COR-L47 (cell line): ENCODE results near the gene EFNA5.

ENCODE experiments used
- DNase-seq: peaks from one replicate; lab custom pipeline; 2025; lab: John Stamatoyannopoulos, UW

EFNA5 gene

GRCh38 chr5:107425541-107426031 lies 245.2 kb downstream of the EFNA5 start:
- DNase-seq = no peak

DNA sequence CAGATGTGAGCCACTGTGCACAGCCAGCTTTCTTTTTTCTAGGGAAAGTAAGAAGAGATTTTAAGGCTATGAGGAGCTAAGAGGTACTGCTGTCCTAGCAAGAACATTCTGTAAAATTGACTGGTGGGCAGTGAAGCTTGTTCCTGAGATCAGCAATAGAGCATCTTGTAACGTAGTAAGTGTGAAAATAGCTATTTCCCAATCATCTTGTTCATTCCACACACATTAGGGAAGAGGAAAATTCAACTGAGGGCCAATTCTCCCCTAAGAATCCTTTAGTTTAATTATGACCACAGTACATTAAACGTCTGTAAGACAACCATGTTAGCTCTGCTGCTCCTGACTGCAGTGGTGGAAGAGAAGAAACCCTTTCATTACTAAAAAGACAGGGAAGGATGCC lies 246.2 kb downstream of the EFNA5 start:
- no peak for DNase-seq

- no peak for DNase-seq
These were observed 248.2 kb downstream of the EFNA5 start for GRCh38 chr5:107422494-107422893.

DNA sequence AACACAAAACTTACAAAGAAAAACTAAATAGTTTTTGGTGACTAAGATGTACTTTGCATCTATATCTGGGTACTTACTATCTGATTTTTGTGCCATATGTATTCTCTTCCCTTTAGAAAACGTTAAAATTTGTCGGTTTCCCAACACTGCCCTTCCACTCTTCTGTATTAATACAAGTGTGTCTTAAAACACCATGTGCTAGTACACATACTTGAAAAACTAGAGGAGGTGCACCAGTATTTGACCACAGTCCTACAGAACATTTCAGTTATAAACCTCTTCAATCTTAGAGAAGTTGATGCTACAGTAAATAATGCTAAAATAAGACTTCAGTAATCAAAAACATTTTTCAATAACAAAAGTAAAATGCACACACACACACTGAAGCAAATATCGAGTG lies 251.2 kb downstream of the EFNA5 start:
- DNase-seq = no peak

GRCh38 chr5:107418902-107419301 lies 251.8 kb downstream of the EFNA5 start:
- DNase-seq = no peak

DNA sequence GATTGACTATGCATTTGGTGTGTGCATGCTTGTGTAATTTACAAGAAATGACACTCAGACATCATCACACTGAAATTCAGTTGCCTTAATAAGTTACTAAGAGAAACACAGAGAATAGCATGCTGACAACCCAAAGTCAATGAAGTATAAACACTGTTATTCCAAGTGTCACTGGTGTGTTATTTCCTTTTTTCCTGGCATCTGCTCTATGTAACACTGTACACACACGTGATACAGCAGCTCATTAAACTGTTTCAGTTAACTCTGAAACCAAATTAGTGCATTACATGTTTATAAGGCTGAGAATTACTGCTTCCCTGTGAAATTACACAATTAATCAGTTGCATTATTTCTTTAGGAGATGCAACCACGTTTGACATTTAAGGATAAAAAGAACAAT lies 252.7 kb downstream of the EFNA5 start:
- DNase-seq = no peak

DNA sequence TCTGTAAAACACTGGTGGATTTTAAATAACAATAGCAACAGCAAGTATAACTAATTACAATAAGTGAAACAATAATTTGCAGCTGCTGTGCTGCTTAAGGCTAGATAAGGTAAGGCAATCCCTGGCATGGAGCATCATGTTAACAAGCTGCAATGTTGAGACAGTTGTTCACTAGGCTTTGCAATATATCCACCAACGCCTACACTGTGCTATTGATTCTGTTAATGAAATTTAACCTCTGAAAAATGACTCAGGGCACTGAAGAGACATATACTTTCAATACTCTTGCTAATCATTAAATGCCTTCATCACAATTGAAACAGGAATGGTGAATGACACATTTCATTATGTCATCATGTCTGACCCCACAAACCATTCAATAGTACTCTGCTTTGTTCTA lies 255.0 kb downstream of the EFNA5 start:
- no peak for DNase-seq

- no peak for DNase-seq
These were observed 255.9 kb downstream of the EFNA5 start for GRCh38 chr5:107414802-107415201.

- DNase-seq = no peak
These were observed 257.0 kb downstream of the EFNA5 start for GRCh38 chr5:107413754-107414153.

- no peak for DNase-seq
These were observed 262.2 kb downstream of the EFNA5 start for GRCh38 chr5:107408564-107408963.

- no peak for DNase-seq
These were observed 262.9 kb downstream of the EFNA5 start for GRCh38 chr5:107407713-107408298.

DNA sequence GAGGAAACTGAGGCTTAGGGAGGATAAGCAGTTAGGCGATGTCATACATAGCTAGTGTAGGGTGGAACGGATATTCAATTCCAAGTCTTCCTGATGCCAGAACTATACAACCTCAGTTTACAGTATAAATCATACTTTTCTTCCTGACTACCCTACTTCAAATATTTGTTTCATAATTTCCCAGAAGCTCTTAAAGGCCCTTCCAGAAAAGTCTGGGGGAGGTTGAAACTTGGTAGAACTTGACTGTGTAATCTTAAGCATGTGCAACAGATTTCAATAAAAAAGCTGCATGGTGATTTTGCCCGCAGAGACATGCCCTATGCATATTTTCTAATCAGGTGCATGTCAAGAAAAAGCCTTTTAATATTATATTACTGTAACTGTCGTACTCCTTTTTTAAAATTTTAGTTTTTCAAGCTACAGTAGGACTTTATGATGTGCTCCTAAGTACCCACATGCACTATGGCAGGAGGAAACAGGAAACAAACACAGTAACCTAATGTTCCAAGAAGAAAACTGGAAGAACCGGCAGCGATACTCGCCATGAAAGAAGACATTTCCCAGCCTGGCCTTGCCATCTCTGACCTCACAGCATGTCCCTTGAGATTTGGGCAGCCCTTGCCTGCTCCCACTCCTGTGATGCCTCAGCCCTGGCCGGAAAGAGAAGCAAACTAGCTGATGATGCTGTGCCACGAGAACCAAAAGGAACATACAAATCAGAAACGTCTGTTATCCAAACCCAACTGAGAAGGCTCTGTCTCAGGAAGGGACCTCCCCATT lies 266.0 kb downstream of the EFNA5 start:
- no peak for DNase-seq

DNA sequence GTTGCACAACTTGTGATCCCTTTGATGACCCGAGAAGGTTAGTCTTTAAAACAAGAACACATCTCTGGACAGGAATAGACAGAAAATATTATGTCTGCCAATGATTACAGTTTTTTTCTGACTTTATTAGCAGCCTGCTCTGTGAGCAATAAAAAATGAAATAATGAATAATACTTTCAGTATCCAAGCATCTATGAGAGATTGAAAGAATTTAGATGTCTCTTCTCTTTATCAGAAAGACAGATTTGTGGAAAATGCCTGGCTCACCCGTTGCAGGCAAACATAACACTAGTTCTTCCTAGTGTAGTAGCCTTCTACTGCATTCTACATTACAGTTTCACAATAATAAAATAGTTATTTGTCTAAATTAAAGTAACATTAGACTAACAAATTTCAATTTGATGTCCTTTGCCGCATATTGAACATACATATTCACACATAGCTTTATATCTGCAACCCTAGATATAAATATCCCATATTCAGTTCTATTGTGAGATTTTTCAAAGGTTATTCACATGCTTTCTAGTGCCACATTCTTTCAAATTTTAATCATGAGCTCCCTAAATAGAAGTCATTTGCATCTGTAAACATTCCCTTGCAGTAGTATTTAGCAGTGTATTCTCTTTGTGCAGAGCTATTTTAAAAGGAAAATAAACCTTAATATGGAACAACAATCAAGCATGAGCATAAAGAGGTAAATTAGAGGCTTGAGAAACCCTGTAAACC lies 267.3 kb downstream of the EFNA5 start:
- DNase-seq = no peak

DNA sequence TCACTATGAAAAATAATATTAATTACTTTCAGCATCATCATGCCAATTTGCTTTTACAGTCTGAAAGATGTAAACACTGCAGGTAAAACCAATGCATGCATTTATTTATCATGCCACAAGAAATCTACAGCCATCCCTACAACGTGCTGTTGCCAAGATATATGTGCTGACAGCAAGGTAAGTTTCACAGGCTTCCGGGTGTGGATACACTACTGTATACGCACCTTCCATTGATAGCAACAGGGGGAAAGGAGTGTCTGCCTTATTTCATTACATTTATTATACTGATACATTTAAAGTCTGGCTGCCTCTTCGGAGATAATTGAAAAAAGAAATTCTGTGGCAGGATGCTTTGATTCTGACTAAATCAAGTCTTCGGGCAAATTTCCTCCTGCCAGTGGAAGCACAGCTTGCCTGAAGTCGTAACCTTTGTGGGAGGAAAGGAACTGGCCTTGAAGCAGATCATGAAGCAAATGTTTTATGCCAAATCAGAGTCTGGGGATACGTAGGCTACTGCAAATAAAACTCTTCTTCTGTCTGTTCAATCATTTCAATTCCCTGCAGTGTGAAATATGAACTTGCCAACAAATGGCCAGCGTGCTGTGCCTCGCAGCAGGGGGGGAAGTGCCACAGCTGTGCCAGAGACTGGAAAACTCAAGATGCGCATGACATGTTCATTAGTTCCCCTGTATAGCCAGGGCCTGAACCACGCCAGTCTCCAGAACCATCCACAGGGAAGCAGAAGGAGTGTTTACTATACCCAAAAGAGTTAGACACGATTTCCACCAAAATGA lies 268.1 kb downstream of the EFNA5 start:
- peak; percentile 80 for DNase-seq

DNA sequence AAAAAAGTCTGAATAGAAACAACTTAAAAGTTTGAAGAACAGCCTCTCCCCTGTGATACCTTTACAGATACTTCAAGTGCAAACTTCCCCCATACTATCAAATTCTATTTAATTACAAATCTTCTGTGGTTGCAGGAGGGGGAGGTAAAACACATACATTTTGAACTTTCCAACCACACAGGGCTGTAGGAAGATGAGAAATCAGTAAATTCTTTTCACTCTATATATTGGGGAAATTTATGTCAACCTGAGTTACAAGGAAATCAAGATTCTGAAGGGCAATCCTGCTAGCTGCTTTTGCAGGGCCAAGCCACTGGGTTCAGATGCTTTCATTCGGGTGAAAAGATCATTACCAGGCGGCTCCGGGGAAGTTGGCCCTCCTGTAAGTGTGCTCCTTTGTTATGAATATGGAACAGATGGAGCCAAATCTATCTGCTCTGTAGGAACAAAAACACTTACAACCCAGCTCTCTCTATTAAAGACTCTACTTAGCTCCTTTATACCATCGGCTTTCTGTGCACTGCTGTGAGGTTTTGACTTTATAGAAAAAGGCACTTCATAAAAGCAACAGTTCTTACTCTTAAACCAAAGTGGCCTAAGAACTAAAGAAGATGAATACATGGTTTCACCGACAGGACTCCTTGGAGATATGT lies 269.1 kb downstream of the EFNA5 start:
- no peak for DNase-seq

DNA sequence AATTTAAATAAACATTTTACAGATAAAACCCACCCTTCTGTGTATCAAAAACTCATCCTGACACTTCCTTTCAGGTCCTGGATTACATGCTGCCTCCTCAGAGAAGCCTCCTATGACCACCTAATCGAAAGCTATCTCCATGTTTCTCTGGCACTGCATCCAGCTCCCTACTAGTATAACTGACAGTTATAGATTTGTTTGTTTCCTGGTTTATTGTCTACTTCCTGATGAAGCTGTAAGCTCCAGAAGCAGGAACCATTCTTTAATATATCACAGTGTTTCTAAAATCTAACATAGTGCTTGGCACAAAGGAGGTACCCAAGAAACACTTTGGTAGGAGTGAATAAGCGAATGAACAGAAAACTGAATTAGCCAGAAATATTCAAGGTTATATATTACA lies 270.4 kb downstream of the EFNA5 start:
- DNase-seq = no peak

- DNase-seq = no peak
These were observed 272.0 kb downstream of the EFNA5 start for GRCh38 chr5:107398703-107399102.

DNA sequence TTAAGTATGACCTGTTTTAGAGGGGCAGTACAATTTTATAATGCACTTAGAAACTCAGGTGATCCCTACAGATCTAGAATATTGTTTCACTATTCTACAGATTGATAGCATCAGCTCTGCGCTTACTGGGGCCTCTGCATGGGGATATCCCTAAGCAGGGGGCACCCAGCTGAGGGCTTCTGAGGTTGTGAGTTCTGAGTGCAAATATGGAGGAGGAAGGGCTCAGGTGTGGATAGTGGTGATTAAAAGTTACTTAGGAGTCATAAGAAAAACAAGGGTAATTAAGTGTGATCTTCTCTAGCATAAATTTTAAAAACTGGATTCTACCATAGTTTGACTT lies 274.4 kb downstream of the EFNA5 start:
- DNase-seq = no peak

GRCh38 chr5:107395632-107396350 lies 274.9 kb downstream of the EFNA5 start:
- no peak for DNase-seq

DNA sequence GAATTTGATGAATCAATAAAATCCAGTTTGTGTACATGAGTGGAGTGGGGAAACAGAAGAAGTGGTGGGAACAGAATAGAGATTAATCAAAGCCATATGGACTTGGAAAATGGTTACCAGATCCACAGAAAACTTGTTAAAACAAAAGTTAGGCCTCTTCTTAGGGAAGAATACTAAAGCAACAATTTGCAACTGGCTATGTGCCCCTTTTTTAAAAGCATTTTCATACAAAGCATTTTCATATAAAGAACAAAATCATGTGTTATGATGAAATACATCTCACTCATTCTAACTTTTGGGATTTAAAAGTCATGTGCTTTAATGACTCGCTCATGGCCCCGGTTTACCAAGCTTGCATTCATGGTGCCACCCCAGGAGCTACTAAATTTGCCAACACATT lies 276.9 kb downstream of the EFNA5 start:
- DNase-seq = no peak

- DNase-seq = no peak
These were observed 278.9 kb downstream of the EFNA5 start for GRCh38 chr5:107391787-107392186.
